Transverse colon (tissue), 4 donors: Measurements from ENCODE around the gene SLC44A4.

ENCODE experiments used
- CTCF ChIP-seq, 5 experiments: fragments of 200-600 bp in 3 of 5; fragments of 450-650 bp in 2 of 5; sonication (generic) in 3 of 5; IDR thresholded peaks; 1 replicate in 2 of 5; 2 replicates in 3 of 5; pipeline ENCODE4 v1.5.1; 2016 to 2017; ENCODE audit warnings: antibody characterized with exemption in 5 of 5, inconsistent platforms in 3 of 5, mild to moderate bottlenecking in 2 of 5, moderate library complexity in 1 of 5
- POLR2AphosphoS5 ChIP-seq, 3 donors: sonication (generic); formaldehyde crosslinking; IDR thresholded peaks; one replicate each; pipeline ENCODE4 v1.6.1; 2016; ENCODE audit warnings: antibody characterized with exemption in 3 of 3

- TF ChIP-seq CTCF (IDR thresholded peaks at IDR 0.05) (no peak), POLR2AphosphoS5 (IDR thresholded peaks at IDR 0.05) (no peak)
Measured at GRCh38 chr6:31858707-31859106, 20.1 kb downstream of the SLC44A4 start.
